KMS-11 (cell line): ENCODE measurements around the gene ARHGEF6.
"Not testable (repeated sequence)": the region's sequence is repeated elsewhere in the genome, so short reads cannot be mapped to it uniquely, and the experiment has no call there.

Source experiments
- H2AFZ ChIP-seq: fragments of 200-600 bp; sonication (generic); 2 replicates; pipeline ENCODE4 v1.6.1; 2016; ENCODE audit warnings: antibody characterized with exemption, mixed run types, low read depth
- H3K27ac ChIP-seq: fragments of 200-600 bp; sonication (generic); 2 replicates; pipeline ENCODE4 v1.6.1; 2016; ENCODE audit warnings: mild to moderate bottlenecking, mixed run types
- H3K27me3 ChIP-seq: fragments of 200-600 bp; sonication (generic); 2 replicates; pipeline ENCODE4 v1.6.1; 2017; ENCODE audit warnings: mild to moderate bottlenecking, low read depth, mixed run types, moderate library complexity; ENCODE audit not compliant: insufficient read depth
- H3K36me3 ChIP-seq: fragments of 200-600 bp; sonication (generic); 2 replicates; pipeline ENCODE4 v1.6.1; 2017; ENCODE audit warnings: mild to moderate bottlenecking, mixed run types; ENCODE audit not compliant: insufficient read depth
- H3K4me1 ChIP-seq: fragments of 200-600 bp; sonication (generic); 2 replicates; pipeline ENCODE4 v1.6.1; 2016; ENCODE audit warnings: mild to moderate bottlenecking, low read depth, mixed run types; ENCODE audit not compliant: poor library complexity, severe bottlenecking
- H3K4me2 ChIP-seq: fragments of 200-600 bp; sonication (generic); 2 replicates; pipeline ENCODE4 v1.7.0; 2016; ENCODE audit warnings: mild to moderate bottlenecking, mixed run types
- H3K4me3 ChIP-seq: fragments of 200-600 bp; sonication (generic); IDR thresholded peaks from 2 replicates; pipeline ENCODE4 v1.6.1; 2017; ENCODE audit warnings: low read depth, low read length, mixed read lengths; ENCODE audit not compliant: insufficient read depth
- H3K79me2 ChIP-seq: fragments of 200-600 bp; sonication (generic); 2 replicates; pipeline ENCODE4 v1.6.1; 2016; ENCODE audit warnings: low read depth, mixed run types; ENCODE audit not compliant: insufficient read depth
- H3K9ac ChIP-seq: fragments of 200-600 bp; sonication (generic); 2 replicates; pipeline ENCODE4 v1.6.1; 2016; ENCODE audit warnings: mild to moderate bottlenecking, mixed run types
- H4K20me1 ChIP-seq: fragments of 200-600 bp; sonication (generic); 2 replicates; pipeline ENCODE4 v1.6.1; 2016; ENCODE audit warnings: mild to moderate bottlenecking, mixed run types; ENCODE audit not compliant: insufficient read depth
- TF ChIP-seq, protein P1 (sequence below): fragments of 200-600 bp; sonication (generic); conservative IDR thresholded peaks from 2 replicates; pipeline ENCODE4 v1.6.1; 2017; ENCODE audit warnings: low read depth, mild to moderate bottlenecking, antibody characterized with exemption, low read length, moderate library complexity, mixed read lengths

Gene ARHGEF6

DNA sequence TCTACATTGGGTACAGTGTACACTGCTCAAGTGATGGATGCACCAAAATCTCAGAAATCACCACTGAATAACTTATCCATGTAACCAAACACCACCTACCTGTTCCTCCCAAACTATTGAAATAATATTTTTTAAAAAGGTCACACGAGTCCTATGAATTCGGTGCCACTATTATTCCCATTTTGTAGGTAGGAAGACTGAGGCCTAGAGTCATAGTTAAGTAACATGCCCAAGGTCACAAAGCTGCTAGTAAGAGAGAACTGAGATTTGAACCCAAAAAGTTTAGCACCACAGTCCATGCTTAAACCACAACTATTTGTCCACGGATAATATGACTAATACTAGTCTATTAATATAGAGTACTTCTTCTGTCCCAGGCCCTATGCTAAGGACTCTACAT lies 2.7 kb downstream of the ARHGEF6 start:
- Histone ChIP-seq H3K9ac (no peak overlapping the region), H3K27ac (no peak overlapping the region), H2AFZ (no peak overlapping the region), H3K36me3 (no peaks in the 10 kb centered on the region), H3K4me3 (no peak overlapping the region), H3K27me3 (no peaks in the 10 kb centered on the region), H3K4me2 (no peak overlapping the region), H3K79me2 (no peaks in the 10 kb centered on the region), H4K20me1 (no peaks in the 10 kb centered on the region), H3K4me1 (no peaks in the 10 kb centered on the region)
- TF ChIP-seq, protein P1, sequence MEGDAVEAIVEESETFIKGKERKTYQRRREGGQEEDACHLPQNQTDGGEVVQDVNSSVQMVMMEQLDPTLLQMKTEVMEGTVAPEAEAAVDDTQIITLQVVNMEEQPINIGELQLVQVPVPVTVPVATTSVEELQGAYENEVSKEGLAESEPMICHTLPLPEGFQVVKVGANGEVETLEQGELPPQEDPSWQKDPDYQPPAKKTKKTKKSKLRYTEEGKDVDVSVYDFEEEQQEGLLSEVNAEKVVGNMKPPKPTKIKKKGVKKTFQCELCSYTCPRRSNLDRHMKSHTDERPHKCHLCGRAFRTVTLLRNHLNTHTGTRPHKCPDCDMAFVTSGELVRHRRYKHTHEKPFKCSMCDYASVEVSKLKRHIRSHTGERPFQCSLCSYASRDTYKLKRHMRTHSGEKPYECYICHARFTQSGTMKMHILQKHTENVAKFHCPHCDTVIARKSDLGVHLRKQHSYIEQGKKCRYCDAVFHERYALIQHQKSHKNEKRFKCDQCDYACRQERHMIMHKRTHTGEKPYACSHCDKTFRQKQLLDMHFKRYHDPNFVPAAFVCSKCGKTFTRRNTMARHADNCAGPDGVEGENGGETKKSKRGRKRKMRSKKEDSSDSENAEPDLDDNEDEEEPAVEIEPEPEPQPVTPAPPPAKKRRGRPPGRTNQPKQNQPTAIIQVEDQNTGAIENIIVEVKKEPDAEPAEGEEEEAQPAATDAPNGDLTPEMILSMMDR: no peak

DNA sequence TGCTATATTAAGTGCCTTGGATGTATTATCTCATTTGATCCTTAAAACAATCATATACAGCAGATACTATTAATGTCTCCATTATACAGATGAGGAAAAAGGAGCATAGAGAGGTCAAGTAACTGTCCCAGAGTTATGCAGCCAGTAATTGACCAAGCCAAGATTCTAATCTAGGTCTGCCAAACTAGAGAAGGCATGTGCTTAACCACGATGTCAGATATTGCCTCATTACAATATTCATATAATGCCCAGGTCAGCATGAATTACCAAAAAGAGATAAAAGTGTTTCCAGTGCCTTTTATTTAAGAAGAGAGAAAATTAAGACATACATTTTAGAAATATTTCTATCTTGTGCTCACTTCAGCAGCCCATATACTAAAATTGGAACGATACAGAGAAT lies 7.1 kb downstream of the ARHGEF6 start:
- Histone ChIP-seq H3K79me2 (no peaks in the 10 kb centered on the region), H3K4me1 (no peaks in the 10 kb centered on the region)

DNA sequence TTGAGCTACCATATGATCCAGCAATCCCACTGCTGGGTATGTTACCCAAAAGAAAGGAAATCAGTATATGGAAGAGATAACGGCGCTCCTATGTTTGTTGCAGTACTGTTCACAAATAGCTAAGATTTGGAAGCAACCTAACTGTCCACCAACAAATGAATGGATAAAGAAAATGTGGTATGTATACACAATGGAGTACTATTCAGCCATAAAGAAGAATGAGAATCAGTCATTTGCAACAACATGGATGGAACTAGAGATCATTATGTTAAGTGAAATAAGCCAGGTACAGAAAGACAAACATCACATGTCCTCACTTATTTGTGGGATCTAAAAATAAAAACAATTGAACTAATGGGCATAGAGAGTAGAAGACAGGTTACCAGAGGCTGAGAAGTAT lies 8.9 kb downstream of the ARHGEF6 start:
- not testable (repeated sequence) for H3K4me1 ChIP-seq, H3K27me3 ChIP-seq, H3K79me2 ChIP-seq, H3K4me2 ChIP-seq, H3K4me3 ChIP-seq, H3K27ac ChIP-seq, H3K9ac ChIP-seq, H2AFZ ChIP-seq, H3K36me3 ChIP-seq, H4K20me1 ChIP-seq

More for the DNA sequence above, 7.1 kb downstream of the ARHGEF6 start:
- H2AFZ ChIP-seq: no peak overlapping the region
- no peaks in the 10 kb centered on the region for H3K27me3 ChIP-seq
- H3K4me3 ChIP-seq: no peak overlapping the region
- H4K20me1 ChIP-seq: no peaks in the 10 kb centered on the region
- no peaks in the 10 kb centered on the region for H3K36me3 ChIP-seq
- H3K27ac ChIP-seq: no peak overlapping the region
- no peak overlapping the region for H3K4me2 ChIP-seq
- TF ChIP-seq, protein P1: no peak
- no peak overlapping the region for H3K9ac ChIP-seq

DNA sequence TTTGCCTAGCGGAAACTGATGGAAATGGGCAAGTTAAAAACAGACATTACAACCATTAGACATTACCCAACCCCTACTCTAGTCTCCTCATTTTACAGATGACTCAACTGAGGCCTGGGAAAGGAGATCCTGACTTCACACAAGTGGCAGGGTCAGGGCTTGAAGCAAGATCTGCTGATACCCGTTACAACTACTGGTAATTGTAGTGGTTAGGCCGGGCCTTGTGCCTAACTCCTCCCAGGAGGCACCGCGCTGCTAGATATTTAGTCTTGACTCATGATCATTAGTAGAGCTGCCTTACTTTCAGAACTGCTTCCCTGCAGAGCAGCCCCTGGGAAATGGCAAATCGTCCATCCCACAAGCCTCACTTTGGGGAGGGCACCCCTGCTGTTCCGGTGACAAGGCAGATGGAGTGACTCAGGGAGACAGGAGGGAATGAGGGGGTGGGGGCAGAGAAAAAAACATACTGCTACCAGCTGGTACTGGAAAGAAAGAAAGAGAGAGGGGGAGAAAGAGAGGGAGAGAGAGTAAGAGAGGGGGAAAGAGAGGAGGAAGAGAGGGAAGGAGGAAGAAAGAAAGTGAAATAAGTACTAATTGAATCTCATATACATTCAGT lies 12.2 kb downstream of the ARHGEF6 start:
- Histone ChIP-seq H4K20me1 (no peaks in the 10 kb centered on the region), H2AFZ (peak overlapping the region; percentile 85; the same call in 1 of the 2 replicates), H3K4me3 (no peak overlapping the region), H3K27me3 (no peaks in the 10 kb centered on the region), H3K4me1 (peaks cover 4% of the 10 kb centered on the region), H3K4me2 (peak overlapping the region; percentile 51; the same call in 1 of the 2 replicates), H3K79me2 (no peaks in the 10 kb centered on the region), H3K9ac (no peak overlapping the region), H3K36me3 (no peaks in the 10 kb centered on the region), H3K27ac (no peak overlapping the region)
- TF ChIP-seq, protein P1: no peak

DNA sequence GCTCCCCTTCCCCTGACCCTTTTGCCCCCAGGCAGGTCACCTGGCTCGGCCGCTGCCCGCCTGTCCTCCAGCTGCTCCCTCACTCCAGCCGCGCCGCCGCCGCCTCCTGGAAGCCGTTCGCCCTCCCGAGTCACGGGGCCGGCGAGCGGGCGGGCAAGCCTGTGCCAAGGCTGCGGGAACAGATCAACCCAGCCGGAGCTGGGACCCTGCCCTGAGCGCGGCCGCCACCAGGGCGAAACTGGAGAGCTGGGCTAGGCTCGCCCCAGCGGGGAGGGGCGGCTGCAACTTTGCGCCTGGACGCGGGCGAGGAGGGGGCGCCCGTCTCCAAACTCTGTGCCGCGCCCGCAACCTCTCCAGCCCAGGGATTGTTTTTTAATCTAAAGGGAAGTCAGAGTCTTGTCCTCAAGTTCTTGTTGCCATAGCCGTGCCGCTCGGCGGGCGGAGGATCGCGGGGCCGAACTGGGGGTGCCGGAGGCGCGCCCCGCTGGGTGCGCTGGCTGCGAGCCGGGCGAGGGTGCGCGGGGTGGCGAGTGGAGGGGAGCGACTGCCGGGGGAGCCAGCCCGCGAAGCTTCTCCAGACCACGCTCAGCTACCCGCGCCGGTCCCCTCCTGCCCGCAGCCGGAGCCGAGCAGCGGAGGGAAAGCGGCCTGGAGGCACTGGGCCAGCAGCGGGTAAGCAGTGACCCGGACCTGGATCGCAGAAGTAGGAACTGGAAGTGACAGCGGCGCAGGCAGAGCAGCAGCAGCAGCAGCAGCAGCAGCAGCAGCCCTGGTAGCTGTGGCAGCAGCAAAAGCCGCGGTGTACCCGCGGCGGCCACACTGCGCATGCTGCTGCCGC lies 13.4 kb downstream of the ARHGEF6 start:
- Histone ChIP-seq H3K27me3 (no peaks in the 10 kb centered on the region), H3K9ac (peak overlapping the region; percentile 49; the same call in 1 of the 2 replicates), H3K4me3 (no peak overlapping the region), H3K4me1 (peaks cover 4% of the 10 kb centered on the region), H2AFZ (peak overlapping the region; percentile 85), H3K4me2 (peak overlapping the region; percentile 51; the same call in 1 of the 2 replicates), H4K20me1 (no peaks in the 10 kb centered on the region), H3K79me2 (no peaks in the 10 kb centered on the region), H3K27ac (no peak overlapping the region), H3K36me3 (no peaks in the 10 kb centered on the region)
- TF ChIP-seq, protein P1: peak; percentile 33; the same call in 1 of the 2 replicates
